Natural killer cell treated with Interleukin-12 subunit alpha and Interleukin-12 subunit beta and Interleukin-15 and Interleukin-18, amount 100 ng/mL, for 72 hours (primary cell): ENCODE data around the gene NFATC1. TPM values are rescaled to one million over a fixed set of nuclear protein-coding genes. Genes with fewer than 3 reads are reported as not detected.

Source experiments
- ATAC-seq, 2 donors: fragments of 150-1000 bp; cut with Tn5 transposase in 1 of 2; sonication (Bioruptor Pico), chemical (Tn5 transposase) in 1 of 2; 2 replicates each; pipeline ENCODE4 v1.10.0; 2021
- DNase-seq: peaks from one replicate; pipeline ENCODE4 v3.0.0; 2022; ENCODE audit warnings: low spot score
- H3K27ac Mint-ChIP-seq, 2 donors: 1 replicate in 1 of 2; 2 replicates in 1 of 2; pipeline ENCODE4 v1.8.0; 2022; ENCODE audit warnings: mixed read lengths in 2 of 2, mild to moderate bottlenecking in 1 of 2, moderate library complexity in 1 of 2
- H3K27me3 Mint-ChIP-seq, 2 donors: 1 replicate in 1 of 2; 2 replicates in 1 of 2; pipeline ENCODE4 v1.8.0; 2022; ENCODE audit warnings: mixed read lengths in 2 of 2
- H3K36me3 Mint-ChIP-seq: one replicate; pipeline ENCODE4 v1.8.0; 2022; ENCODE audit warnings: mixed read lengths
- H3K4me1 Mint-ChIP-seq, 2 donors: 1 replicate in 1 of 2; 2 replicates in 1 of 2; pipeline ENCODE4 v1.8.0; 2022; ENCODE audit warnings: low read depth in 2 of 2, mixed read lengths in 2 of 2, mild to moderate bottlenecking in 1 of 2
- H3K4me3 Mint-ChIP-seq: one replicate; pipeline ENCODE4 v1.8.0; 2022; ENCODE audit warnings: mixed read lengths
- H3K9me3 Mint-ChIP-seq: 2 replicates; pipeline ENCODE4 v1.8.0; 2022; ENCODE audit warnings: mixed read lengths
- total RNA-seq, 2 donors: library from RNA; stranded (reverse); gene quantifications; one replicate each; pipeline ENCODE4 v1.2.3, GENCODE V29; 2022

NFATC1 gene
- total RNA-seq, 2 donors from 2014 or later: 22.3 to 34.4 TPM

GRCh38 chr18:79432376-79433120, 36.8 kb downstream of the NFATC1 start:
- Mint-ChIP-seq H3K9me3 (no peaks in the 10 kb centered on the region), H3K27ac (no peak overlapping the region), H3K27me3 (no peaks in the 10 kb centered on the region), H3K36me3 (no peaks in the 10 kb centered on the region), H3K4me1 (peaks cover 13 to 15% of the 10 kb centered on the region in 2 donors), H3K4me3 (no peak overlapping the region)
- DNase-seq (no peak), ATAC-seq (peak in 1 of 2 donors; percentile 45)

DNA sequence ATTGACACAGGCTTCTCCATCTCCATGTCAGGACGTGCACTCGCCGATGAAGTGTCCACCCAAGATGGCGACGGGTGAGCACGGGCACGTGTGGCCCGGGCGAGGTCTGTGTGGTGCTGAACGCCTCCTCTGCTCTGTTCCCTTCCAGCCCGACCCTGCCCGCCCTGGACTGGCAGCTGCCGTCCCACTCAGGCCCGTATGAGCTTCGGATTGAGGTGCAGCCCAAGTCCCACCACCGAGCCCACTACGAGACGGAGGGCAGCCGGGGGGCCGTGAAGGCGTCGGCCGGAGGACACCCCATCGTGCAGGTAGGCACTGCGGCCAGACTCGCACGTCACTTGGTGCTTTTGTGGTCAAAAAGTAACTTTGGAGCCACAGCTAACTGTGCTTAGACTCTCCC, 37.7 kb downstream of the NFATC1 start:
- Mint-ChIP-seq H3K36me3 (no peaks in the 10 kb centered on the region), H3K9me3 (no peaks in the 10 kb centered on the region), H3K27ac (no peak overlapping the region), H3K4me1 (peaks cover 10 to 13% of the 10 kb centered on the region in 2 donors), H3K27me3 (no peaks in the 10 kb centered on the region), H3K4me3 (no peak overlapping the region)
- no peak for ATAC-seq
- DNase-seq: no peak

GRCh38 chr18:79434607-79435401, 39.1 kb downstream of the NFATC1 start:
- no peaks in the 10 kb centered on the region for H3K27me3 Mint-ChIP-seq
- DNase-seq: no peak
- no peak overlapping the region for H3K4me3 Mint-ChIP-seq
- H3K27ac Mint-ChIP-seq: no peak overlapping the region
- H3K4me1 Mint-ChIP-seq: peaks cover 7 to 13% of the 10 kb centered on the region in 2 donors
- H3K9me3 Mint-ChIP-seq: no peaks in the 10 kb centered on the region
- no peak for ATAC-seq
- H3K36me3 Mint-ChIP-seq: no peaks in the 10 kb centered on the region

DNA sequence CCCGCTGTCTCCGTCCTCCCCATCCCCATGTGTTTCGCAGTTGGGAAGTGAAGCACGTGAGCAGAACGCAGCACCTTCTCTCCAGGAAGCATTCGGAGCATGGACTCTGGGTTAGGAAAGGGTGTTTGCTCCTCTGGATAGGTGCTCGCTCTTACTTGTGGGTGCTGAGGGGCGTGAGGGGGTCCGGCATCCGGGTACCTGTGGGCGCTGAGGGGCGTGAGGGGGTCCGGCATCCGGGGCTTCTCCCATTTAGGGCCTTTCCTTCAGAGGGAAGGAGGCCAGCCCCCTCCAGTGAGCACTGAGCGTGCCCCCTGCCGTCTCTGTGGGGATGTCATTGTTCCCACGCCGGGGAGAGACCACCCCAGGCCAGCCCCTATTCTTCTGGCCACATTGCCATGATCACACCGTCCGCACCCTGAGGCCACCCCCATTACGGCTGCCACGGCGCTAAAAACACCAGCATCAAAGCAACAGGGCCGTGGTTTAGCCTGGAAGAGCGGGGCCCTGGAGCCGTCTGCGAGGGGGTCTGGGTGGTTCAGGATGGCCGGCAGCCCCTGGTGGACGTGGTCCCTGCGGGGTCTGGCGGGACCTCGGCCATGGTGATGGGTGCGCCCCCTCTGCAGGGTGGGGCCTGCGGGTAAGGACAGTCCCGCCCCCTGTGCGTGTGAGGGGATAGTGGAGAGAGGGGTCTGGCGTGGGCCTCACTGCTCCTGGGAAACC, 41.0 kb downstream of the NFATC1 start:
- H3K4me1 Mint-ChIP-seq: peaks cover 7 to 9% of the 10 kb centered on the region in 2 donors
- H3K27ac Mint-ChIP-seq: no peak overlapping the region
- no peaks in the 10 kb centered on the region for H3K9me3 Mint-ChIP-seq
- no peaks in the 10 kb centered on the region for H3K36me3 Mint-ChIP-seq
- H3K27me3 Mint-ChIP-seq: no peaks in the 10 kb centered on the region
- ATAC-seq: no peak
- DNase-seq: no peak
- no peak overlapping the region for H3K4me3 Mint-ChIP-seq

GRCh38 chr18:79438089-79438897, 42.6 kb downstream of the NFATC1 start:
- no peak overlapping the region for H3K27ac Mint-ChIP-seq
- peaks cover 7 to 9% of the 10 kb centered on the region in 2 donors for H3K4me1 Mint-ChIP-seq
- no peaks in the 10 kb centered on the region for H3K27me3 Mint-ChIP-seq
- H3K36me3 Mint-ChIP-seq: no peaks in the 10 kb centered on the region
- ATAC-seq (no peak), DNase-seq (no peak)
- no peak overlapping the region for H3K4me3 Mint-ChIP-seq
- H3K9me3 Mint-ChIP-seq: no peaks in the 10 kb centered on the region

- no peaks in the 10 kb centered on the region for H3K36me3 Mint-ChIP-seq
- ATAC-seq: no peak
Observed at GRCh38 chr18:79438898-79439627, 43.3 kb downstream of the NFATC1 start.

DNA sequence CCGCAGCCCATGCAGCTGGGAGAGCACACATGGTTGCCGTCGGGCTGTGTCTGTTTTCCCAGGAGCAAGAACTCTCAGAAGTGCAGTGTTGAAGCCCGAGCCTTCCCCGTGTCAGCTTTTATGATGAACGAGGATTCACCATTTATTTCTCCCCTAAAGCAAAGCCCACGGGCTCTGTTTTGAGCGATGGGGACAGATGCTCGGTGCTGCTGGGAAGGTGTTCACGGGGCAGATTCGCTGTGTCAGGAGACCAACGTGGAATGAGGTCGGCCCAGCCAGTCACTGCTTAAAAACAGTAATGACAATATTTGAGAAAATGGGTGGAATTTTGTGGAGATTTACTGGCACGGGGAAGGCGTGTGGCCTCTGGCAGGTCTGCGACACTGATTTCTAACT, 43.9 kb downstream of the NFATC1 start:
- H3K27ac Mint-ChIP-seq: no peak overlapping the region
- no peak for ATAC-seq
- DNase-seq: no peak
- H3K9me3 Mint-ChIP-seq: no peaks in the 10 kb centered on the region
- H3K4me1 Mint-ChIP-seq: peaks cover 7 to 9% of the 10 kb centered on the region in 2 donors
- no peaks in the 10 kb centered on the region for H3K36me3 Mint-ChIP-seq
- H3K27me3 Mint-ChIP-seq: no peaks in the 10 kb centered on the region
- H3K4me3 Mint-ChIP-seq: no peak overlapping the region

More at GRCh38 chr18:79438898-79439627, 43.3 kb downstream of the NFATC1 start:
- Mint-ChIP-seq H3K9me3 (no peaks in the 10 kb centered on the region), H3K27ac (no peak overlapping the region), H3K27me3 (no peaks in the 10 kb centered on the region), H3K4me3 (no peak overlapping the region), H3K4me1 (peaks cover 7 to 9% of the 10 kb centered on the region in 2 donors)
- DNase-seq: no peak

GRCh38 chr18:79440316-79441110, 44.8 kb downstream of the NFATC1 start:
- no peak overlapping the region for H3K27ac Mint-ChIP-seq
- no peak overlapping the region for H3K4me3 Mint-ChIP-seq
- H3K27me3 Mint-ChIP-seq: no peaks in the 10 kb centered on the region
- H3K4me1 Mint-ChIP-seq: peaks cover 5 to 14% of the 10 kb centered on the region in 2 donors
- no peak for ATAC-seq
- no peak for DNase-seq
- H3K9me3 Mint-ChIP-seq: no peaks in the 10 kb centered on the region
- no peaks in the 10 kb centered on the region for H3K36me3 Mint-ChIP-seq

DNA sequence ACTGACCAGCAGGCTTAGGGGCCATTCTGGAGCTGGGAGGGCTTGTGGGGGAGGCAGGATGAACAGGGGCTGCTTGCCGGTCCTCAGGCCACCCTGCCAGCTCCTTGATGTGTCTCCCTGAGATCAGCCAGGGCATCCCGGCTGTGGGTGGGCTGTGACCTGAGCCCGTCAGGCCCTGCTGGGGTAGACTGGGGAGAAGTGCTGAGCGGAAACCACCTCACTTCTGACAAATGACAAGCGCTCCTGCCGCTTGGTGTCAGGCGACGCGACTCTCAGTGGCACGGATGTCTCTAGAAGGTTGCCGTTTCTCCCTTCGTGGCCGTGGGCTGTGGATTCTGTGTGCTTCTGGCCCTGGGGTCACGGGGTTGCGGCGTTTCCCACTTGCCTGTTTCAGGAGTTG, 45.7 kb downstream of the NFATC1 start:
- H3K9me3 Mint-ChIP-seq: no peaks in the 10 kb centered on the region
- DNase-seq: no peak
- ATAC-seq: no peak
- no peak overlapping the region for H3K27ac Mint-ChIP-seq
- no peaks in the 10 kb centered on the region for H3K36me3 Mint-ChIP-seq
- no peaks in the 10 kb centered on the region for H3K27me3 Mint-ChIP-seq
- H3K4me1 Mint-ChIP-seq: peaks cover 0 to 14% of the 10 kb centered on the region in 2 donors
- no peak overlapping the region for H3K4me3 Mint-ChIP-seq

GRCh38 chr18:79442508-79443221, 46.9 kb downstream of the NFATC1 start:
- Mint-ChIP-seq H3K4me1 (peaks cover 0 to 15% of the 10 kb centered on the region in 2 donors), H3K9me3 (no peaks in the 10 kb centered on the region), H3K27ac (no peak overlapping the region), H3K4me3 (no peak overlapping the region), H3K27me3 (no peaks in the 10 kb centered on the region), H3K36me3 (no peaks in the 10 kb centered on the region)
- no peak for DNase-seq
- no peak for ATAC-seq

GRCh38 chr18:79445221-79445620, 49.5 kb downstream of the NFATC1 start:
- no peak overlapping the region for H3K4me3 Mint-ChIP-seq
- H3K36me3 Mint-ChIP-seq: no peaks in the 10 kb centered on the region
- no peaks in the 10 kb centered on the region for H3K9me3 Mint-ChIP-seq
- no peaks in the 10 kb centered on the region for H3K27me3 Mint-ChIP-seq
- ATAC-seq (no peak), DNase-seq (no peak)
- peaks cover 0 to 8% of the 10 kb centered on the region in 2 donors for H3K4me1 Mint-ChIP-seq
- no peak overlapping the region for H3K27ac Mint-ChIP-seq
